NCI-H526 (cell line): ENCODE data around the gene MLLT3.
A peak's percentile ranks its signal among the peaks of the same experiment; 100 is the strongest.
"Not testable (repeated sequence)": the region's sequence is repeated elsewhere in the genome, so short reads cannot be mapped to it uniquely, and the experiment has no call there.

ENCODE experiments used
- DNase-seq, 2 experiments: peaks; one replicate each; lab custom pipeline; 2025; lab: John Stamatoyannopoulos, UW

Gene MLLT3

DNA sequence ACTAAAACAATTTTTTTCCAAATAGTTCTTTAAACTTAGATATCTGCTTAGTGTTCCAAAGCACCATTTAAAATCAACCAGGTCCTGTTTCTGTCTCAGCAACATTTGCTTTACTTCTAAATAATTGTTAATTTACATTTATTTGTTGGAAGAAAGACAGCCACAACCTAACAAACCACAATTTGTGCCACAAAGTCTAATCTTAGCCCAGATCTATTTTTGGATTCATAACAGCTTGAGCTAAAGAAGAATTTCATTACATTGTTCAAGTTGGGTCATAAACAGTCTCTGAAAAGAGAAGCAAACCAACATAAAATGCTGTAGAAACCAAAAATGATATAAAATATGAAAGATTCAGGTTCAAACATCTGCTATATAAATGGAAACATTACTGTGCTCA is 24.4 kb downstream of the MLLT3 start:
- DNase-seq = no peak

DNA sequence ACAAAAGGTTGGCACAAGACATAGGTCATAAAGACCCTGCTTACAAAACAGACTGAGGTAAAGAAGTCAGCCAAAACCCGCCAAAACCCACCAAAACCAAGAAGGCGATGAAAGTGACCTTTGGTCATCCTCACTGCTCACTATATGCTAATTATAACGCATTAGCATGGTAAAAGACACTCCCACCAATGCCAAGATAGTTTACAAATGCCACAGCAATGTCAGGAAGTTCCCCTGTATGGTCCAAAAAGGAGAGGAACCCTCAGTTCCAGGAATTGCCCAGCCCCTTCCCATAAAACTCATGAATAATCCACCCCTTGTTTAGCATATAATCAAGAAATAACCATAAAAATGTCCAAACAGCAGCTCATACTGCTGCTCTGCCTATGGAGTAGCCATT is 27.7 kb downstream of the MLLT3 start:
- no peak for DNase-seq

- DNase-seq = no peak
These were observed 28.8 kb downstream of the MLLT3 start for GRCh38 chr9:20593537-20593936.

DNA sequence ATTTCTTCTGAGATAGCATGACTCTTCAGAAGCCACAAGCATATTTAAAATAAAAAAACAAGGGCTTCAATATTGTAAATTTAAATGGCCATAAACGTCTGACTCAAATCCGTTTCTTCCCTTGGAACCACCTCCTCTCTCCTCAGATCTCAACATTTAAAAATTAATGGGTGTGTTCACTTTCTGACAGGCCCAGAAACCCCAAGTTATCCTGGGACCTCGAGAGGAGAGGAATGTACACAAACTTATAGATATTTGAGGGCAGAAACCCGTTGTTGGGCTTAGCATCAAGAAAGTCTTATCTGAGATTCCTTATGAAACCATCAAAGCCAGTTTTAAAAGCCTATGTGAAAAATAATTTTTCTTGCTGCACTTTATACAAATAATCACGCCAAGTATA is 29.2 kb downstream of the MLLT3 start:
- DNase-seq = no peak

DNA sequence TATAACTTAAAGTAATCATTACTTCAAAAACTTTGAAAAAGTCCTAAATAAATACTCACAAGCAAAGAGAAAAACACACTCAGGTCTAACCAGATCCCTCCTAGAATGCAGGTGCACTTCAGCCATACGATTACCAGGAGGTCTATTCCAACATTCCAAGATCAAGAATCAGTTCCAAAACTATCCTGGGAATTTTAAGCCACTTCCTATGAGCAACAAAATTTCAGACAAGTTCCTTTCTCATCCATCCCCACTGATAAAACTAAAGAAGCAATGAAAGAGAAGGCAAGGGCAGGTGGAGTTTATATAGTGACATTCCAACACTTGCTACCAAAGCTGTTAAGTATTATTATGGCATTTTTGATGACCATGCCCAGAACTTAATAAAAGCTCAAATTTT is 29.6 kb downstream of the MLLT3 start:
- no peak for DNase-seq

DNA sequence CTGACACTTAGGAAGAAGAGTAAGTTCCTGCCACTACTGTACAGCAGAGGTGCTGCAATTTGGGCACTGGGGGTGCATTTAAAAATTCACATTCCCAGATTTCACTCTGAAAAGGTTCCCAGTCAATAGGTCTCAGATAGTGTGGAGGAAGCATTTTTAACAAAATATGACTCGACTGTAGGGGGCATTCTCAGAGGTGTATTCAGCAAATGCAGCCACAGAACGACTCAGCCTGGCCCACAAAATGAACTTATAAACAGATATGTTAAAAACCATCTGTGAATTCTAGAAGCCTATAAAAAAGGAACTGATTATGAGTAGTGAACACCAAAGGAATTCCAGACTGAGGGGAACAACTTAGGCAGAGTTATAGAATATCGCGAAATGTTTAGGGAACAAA is 31.1 kb downstream of the MLLT3 start:
- no peak for DNase-seq

DNA sequence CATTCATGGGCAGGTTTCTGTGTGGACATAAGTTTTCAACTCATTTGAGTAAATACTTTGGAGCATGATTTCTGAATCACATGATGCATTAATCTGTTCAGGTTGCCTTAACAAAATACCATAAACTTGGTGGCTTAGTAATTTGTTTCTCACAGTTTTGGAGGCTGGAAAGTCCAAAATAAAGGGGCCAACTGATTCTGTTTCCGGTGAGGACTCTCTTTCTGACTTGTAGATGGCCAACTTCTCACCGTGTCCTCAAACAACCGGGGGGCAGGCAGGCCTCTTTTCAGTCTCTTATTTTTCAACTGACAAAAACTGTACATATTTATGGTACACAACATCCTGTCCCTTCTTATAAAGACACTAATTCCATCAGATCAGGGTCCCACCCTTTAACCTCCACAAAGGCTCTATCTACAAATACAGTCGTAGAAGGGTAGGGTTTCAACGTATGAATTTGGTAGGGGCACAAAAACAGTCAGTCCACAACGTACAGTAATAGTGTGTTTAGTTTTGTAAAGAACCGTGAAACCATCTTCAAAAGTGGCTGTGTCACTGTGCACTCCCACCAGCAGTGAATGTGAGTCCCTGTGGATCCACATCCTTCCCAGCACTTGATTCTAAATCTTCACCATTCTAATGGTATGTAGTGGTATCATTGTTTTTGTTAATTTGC is 37.2 kb downstream of the MLLT3 start:
- no peak for DNase-seq

GRCh38 chr9:20583088-20583487 is 39.2 kb downstream of the MLLT3 start:
- not testable (repeated sequence) for DNase-seq

DNA sequence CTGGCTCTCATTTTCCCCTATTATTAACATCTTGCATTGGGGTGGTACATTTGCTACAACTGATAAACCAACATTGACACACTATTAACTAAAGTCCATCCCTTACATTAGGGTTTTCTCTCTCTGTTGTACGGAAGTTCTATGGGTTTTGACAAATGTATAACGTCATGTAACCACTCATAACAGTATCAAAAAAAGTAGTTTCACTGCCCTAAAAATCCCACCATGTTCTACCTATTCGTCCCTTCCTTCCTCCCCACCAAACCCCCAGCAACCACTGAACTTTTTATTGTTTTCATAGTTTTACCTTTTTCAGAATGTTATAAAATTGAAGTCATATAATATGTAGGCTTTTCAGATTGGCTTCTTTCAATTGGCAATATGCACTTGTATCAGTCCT is 40.1 kb downstream of the MLLT3 start:
- DNase-seq = no peak

GRCh38 chr9:20580673-20581072 is 41.6 kb downstream of the MLLT3 start:
- DNase-seq = peak; percentile 41 to 69

DNA sequence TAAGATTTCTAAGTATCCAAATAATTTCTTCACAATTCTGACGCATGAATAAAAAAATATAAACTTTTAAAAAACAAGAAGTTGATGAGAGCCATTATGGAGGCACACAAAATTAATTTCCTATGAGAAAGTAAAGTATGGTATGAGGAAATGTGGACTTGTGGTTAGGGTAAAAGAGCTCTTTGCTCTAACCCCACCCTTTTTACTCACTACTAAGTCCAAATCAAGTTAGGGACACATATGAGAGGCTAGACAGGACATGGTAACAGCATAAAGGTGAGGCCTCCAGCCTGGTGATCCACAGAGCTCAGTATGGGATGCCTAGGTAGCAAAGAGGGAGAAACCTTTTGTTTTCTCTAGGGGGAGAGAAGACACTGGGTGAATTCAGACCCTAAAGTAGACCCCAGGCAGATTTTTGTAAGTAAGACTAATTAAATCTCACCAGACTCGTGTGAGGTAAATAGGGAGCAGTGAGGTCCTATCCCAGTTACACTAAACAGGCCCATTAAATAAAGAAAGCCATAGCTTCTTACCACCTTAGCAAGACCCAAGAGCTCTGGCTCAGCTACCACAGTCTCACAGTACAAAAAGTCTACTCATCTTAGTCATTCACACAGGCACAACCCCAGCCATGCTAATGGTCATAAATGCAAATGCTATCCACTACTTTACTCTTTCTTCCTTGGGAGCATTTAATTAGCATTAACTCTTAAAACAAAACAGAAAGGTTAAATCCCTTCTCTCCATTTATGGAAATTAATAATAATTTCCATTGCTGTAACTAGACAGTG is 42.6 kb downstream of the MLLT3 start:
- DNase-seq = peak; percentile 69 to 76

DNA sequence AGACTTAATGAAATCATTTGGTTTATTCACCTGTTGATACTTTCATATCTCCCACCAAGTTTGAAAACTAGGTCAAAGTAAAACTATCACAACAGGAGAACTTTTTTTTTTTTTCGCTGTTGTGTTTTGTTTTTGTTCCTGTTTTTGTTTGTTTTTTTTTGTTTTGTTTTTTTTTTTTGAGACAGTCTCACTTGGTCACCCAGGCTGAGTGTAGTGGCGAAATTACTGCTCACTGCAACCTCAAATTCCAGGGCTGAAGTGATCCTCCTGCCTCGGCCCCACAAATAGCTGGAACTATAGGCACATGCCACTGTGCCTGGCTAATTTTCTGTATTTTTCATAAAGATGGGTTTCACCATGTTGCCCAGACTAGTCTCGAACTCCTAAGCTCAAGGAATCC is 49.3 kb downstream of the MLLT3 start:
- no peak for DNase-seq

- no peak for DNase-seq
These were observed 51.5 kb downstream of the MLLT3 start for GRCh38 chr9:20570756-20571155.

DNA sequence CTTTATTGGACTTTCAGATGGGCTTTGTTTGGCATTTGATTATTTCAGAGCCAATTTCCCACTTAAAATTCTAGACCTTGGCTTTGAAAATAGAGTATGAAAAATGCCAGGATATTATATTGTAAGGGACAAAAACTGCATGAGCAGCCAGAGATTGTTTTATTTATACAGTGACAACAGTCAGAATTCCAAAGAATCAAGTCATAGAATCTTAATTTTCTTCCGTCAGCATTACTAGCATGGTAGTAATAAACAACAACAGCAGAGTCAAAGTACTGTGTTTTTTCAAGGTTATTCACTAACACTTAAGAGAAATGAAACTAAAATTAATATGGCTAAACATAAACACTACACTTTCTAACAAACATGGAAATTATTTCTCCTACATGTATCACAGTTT is 52.2 kb downstream of the MLLT3 start:
- no peak for DNase-seq

DNA sequence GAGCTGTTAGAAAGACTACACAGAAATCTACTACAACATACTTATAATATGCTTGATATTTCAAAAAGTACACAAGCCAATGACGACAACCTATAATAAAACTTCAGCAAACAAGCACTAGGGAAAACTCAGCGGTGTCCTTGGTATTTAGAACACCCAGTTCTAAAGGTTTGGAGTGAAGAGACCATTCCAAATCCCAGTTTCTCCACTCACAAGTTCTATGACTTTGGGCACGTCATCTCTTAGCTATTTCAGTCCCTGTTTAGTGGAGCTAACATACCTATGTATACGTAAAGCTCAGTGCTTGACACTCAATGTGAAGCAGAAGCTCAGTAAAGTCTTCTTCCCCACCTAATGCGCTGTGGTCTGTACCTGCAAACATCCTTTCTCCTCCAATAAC is 52.8 kb downstream of the MLLT3 start:
- no peak for DNase-seq

DNA sequence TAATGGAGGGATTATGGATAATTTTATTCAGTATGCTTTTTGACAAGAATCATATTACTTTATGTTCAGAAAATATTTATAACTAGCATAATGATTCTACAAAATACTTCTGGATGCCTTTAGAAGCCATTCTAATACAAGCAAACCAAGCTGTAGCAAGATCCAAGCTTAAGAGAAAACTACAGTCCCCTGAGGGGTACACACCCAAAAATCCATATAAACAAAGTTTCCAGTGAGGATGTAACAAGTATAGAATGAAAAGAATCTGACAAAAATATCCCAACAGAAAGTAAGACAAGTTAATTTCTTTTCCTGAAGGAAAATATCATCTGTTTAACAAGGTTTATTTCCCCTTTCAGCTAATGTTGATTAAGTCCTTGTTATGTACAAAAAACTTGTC is 53.9 kb downstream of the MLLT3 start:
- no peak for DNase-seq

DNA sequence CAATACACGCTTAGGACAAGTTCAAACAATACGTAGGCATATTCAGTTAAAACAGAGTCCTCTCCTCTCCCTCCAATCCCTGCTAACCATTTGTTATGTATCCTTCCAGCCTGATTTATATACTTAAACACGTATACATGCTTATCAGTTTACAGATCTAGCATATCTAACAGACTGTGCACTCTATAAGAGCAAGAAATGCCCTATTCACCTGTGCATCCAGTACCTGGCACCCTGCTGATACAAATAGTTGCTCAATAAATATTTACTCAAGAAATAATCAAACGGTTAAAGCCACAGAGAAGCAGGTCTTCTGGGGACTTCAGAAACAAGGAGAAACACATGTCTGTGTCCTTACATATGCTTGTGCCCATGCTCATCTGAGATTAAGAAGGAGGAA is 55.9 kb downstream of the MLLT3 start:
- DNase-seq = no peak

- DNase-seq = no peak
These were observed 57.6 kb downstream of the MLLT3 start for GRCh38 chr9:20564650-20565049.

DNA sequence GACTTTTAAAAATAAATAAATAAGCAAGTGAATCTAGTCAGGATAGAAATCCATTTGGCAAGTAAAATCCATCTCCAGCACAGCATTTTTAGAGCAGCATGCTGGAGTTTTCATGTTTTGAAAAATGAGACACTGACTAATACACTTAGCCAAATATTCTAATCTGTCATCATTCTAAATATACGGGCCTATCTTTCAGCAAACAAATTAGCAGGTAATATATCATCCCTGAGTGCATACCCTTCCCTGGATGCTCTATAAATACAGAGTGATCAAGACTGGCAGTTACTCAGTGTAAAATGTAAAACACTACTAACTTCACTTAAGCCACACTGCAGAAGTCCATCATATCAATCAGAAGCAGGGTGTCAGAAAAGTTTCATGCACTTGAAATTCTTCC is 58.4 kb downstream of the MLLT3 start:
- peak; percentile 43 to 62 for DNase-seq

DNA sequence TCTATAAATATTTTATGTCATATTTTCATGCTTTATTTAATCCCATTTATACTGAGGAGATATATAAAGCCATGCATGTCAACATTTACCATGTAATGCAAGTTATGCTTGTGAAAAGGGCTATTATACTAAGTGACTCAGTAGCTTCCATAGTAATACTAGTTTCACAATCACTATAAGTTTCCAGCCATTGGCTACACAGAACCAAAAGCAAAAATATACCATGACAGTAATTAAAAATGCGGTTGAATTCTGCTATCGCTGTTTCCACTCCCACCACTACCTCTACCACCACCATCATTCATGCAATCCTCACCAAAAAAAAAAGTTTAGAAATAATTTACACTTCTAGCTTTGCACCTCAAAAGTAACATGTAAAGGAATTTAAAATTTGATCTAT is 60.2 kb downstream of the MLLT3 start:
- no peak for DNase-seq

- no peak for DNase-seq
These were observed 60.8 kb downstream of the MLLT3 start for GRCh38 chr9:20561531-20561930.

DNA sequence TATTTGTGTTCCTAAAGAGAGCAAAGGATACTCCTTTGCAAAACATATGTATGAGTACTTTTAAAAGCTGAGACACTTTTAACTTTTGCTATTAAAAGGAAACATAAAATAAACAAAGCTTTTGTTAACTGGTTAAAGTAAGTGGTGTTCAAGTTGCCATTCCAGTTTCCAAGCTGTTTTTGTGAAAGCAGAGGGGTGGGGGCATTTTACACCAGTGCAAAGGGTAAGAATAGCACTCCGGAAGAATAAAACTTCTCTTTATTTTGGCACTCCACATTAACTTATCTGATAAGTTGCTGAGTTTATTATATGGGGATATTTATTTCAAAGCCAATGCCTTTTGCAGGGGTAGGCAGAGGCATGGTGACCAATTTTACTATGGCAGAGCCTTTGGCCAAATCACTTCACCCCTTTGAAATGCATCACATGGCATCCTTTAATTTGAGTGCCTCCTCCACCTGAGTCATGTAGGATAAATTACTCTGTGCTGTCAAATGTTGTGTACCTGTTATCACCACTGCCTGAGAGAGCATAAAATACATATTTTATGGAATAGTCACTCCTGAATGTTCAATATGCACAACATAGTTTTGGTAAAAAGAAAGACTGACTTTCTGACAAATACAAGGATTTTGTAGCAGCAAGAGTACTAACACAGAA is 62.9 kb downstream of the MLLT3 start:
- peak in 1 of 2 experiments; percentile 13 for DNase-seq

DNA sequence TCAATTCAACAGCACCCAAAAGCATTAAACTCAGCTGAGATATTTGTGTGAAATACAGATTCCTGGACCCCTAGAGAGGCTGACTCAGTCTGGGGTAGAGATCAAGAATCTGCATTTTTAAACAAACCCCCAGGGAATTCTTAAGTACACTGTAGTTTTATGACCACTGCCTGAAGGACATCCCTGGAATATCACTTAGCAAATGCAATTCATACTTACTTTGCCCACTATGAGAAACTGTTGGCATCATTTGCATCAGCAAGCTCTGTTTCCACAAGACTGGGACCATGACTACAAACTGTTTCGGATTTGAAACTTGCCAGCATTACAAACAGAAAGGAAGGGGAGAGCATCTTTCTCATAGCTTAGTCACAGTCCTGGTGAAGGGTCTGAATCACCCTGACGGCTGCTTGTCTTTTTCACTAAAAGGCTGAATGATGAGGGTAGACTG is 63.7 kb downstream of the MLLT3 start:
- peak; percentile 88 to 95 for DNase-seq
